Stomach (tissue), 9 donors: ENCODE results near the gene CNDP2. TPM values are rescaled to one million over a fixed set of nuclear protein-coding genes. Genes with fewer than 3 reads are reported as not detected.

Experiments used
- DNase-seq, 2 donors: peaks; one replicate each; pipeline versions ENCODE4 v3.0.0 to v3.0.0-alpha.2; 2013 to 2019
- H3K27ac ChIP-seq, 5 donors: fragments of 200-600 bp in 4 of 5; sonication (generic) in 4 of 5; one replicate each; pipeline ENCODE4 v1.5.1; 2013 to 2019; ENCODE audit warnings: mild to moderate bottlenecking in 1 of 5, moderate library complexity in 1 of 5
- H3K27me3 ChIP-seq, 3 donors: fragments of 200-600 bp; sonication (generic); one replicate each; pipeline ENCODE4 v1.5.1; 2017 to 2019; ENCODE audit warnings: mixed run types in 1 of 3
- H3K36me3 ChIP-seq, 4 donors: fragments of 200-600 bp; sonication (generic); 1 replicate in 3 of 4; 2 replicates in 1 of 4; pipeline ENCODE4 v1.5.1; 2016 to 2019
- H3K4me1 ChIP-seq, 4 donors: fragments of 200-600 bp; sonication (generic); one replicate each; pipeline ENCODE4 v1.5.1; 2016 to 2019
- H3K4me3 ChIP-seq, 4 donors: fragments of 200-600 bp; sonication (generic) in 3 of 4; one replicate each; pipeline ENCODE4 v1.5.1; 2016 to 2019; ENCODE audit warnings: mild to moderate bottlenecking in 1 of 4
- H3K9me3 ChIP-seq, 4 donors: fragments of 200-600 bp; sonication (generic); one replicate each; pipeline ENCODE4 v1.5.1; 2016 to 2019
- EP300 ChIP-seq: sonication (generic); formaldehyde crosslinking; IDR thresholded peaks from one replicate; pipeline ENCODE4 v1.6.1; 2017; ENCODE audit warnings: antibody characterized with exemption
- POLR2A ChIP-seq, 4 donors: fragments of 450-650 bp; IDR thresholded peaks; one replicate each; pipeline ENCODE4 v1.6.1; 2016; ENCODE audit warnings: antibody characterized with exemption in 4 of 4, control low read depth in 2 of 4, mild to moderate bottlenecking in 1 of 4, moderate library complexity in 1 of 4
- POLR2AphosphoS5 ChIP-seq, 3 donors: sonication (generic); formaldehyde crosslinking; IDR thresholded peaks; one replicate each; pipeline ENCODE4 v1.6.1; 2016; ENCODE audit warnings: antibody characterized with exemption in 3 of 3
- WGBS, 5 donors: extraction: QIAGEN DNeasy Blood & Tissue Kit in 3 of 5; methylation state at CpG; one replicate each; pipeline versions ENCODE4 v1.1.5 to v1.1.7; 2013 to 2018; 5-methylcytosine and 5-hydroxymethylcytosine counted together
- intact Hi-C: fragments of 100-400 bp; cut with DNase I; formaldehyde crosslinking; loops from one replicate; pipeline ENCODE4 v1.15.1; 2023; ENCODE audit warnings: low total_unique reads
- polyA plus RNA-seq, 3 donors: library from polyadenylated mRNA; stranded (reverse); fragments of 200-250 nt; gene quantifications; one replicate each; pipeline ENCODE4 v1.2.3, GENCODE V29; 2013
- total RNA-seq, 5 donors: library from RNA; depleted of rRNA; stranded (reverse); fragments of >200 nt; gene quantifications; one replicate each; pipeline versions ENCODE4 v1.1.0 to v1.2.3, GENCODE V29; 2014 to 2016
- TF ChIP-seq, protein P1 (sequence below), 7 experiments: fragments of 450-650 bp in 4 of 7; fragments of 200-600 bp in 3 of 7; sonication (generic) in 3 of 7; IDR thresholded peaks; one replicate each; pipeline ENCODE4 v1.5.1; 2016 to 2019; ENCODE audit warnings: antibody characterized with exemption in 7 of 7, control low read depth in 2 of 7, mild to moderate bottlenecking in 1 of 7
- donor health status: healthy with polysubstance abuse.
- donor health status: Bipolar disorder and iron deficiency.
- donor health status: healthy.

The CNDP2 gene
- total and polyA plus RNA-seq, 8 donors = 12.8 to 204 (median 113) TPM

GRCh38 chr18:74556126-74556525, 60.0 kb downstream of the CNDP2 start:
- Histone ChIP-seq H3K4me3 (no peak overlapping the region), H3K9me3 (no peaks in the 10 kb centered on the region), H3K27ac (no peak overlapping the region), H3K4me1 (no peaks in the 10 kb centered on the region), H3K27me3 (peaks cover 0 to 22% (median 0%) of the 10 kb centered on the region in 3 donors), H3K36me3 (no peaks in the 10 kb centered on the region)
- DNase-seq = no peak
- WGBS, 5 donors = 55 to 70% (median 58%) methylated on average over 11 of the region's 11 CpGs
- intact Hi-C loops = loop anchor here (10.0 kb wide), 1 partner anchor 361 kb away; no protein-coding TSS in a partner anchor
- TF ChIP-seq POLR2AphosphoS5 (IDR thresholded peaks at IDR 0.05) (no peak), EP300 (no peak), POLR2A (IDR thresholded peaks at IDR 0.05) (no peak)
- TF ChIP-seq, protein P1, sequence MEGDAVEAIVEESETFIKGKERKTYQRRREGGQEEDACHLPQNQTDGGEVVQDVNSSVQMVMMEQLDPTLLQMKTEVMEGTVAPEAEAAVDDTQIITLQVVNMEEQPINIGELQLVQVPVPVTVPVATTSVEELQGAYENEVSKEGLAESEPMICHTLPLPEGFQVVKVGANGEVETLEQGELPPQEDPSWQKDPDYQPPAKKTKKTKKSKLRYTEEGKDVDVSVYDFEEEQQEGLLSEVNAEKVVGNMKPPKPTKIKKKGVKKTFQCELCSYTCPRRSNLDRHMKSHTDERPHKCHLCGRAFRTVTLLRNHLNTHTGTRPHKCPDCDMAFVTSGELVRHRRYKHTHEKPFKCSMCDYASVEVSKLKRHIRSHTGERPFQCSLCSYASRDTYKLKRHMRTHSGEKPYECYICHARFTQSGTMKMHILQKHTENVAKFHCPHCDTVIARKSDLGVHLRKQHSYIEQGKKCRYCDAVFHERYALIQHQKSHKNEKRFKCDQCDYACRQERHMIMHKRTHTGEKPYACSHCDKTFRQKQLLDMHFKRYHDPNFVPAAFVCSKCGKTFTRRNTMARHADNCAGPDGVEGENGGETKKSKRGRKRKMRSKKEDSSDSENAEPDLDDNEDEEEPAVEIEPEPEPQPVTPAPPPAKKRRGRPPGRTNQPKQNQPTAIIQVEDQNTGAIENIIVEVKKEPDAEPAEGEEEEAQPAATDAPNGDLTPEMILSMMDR (IDR thresholded peaks at IDR 0.05) = no peak

GRCh38 chr18:74558096-74558495, 61.9 kb downstream of the CNDP2 start:
- 40 to 85% (median 61%) methylated on average over 2 to 4 of the region's 4 CpGs for WGBS, 5 donors
- Histone ChIP-seq H3K36me3 (no peaks in the 10 kb centered on the region), H3K9me3 (no peaks in the 10 kb centered on the region)

GRCh38 chr18:74562131-74562730, 66.1 kb downstream of the CNDP2 start:
- Histone ChIP-seq H3K4me1 (peaks cover 0 to 26% (median 7%) of the 10 kb centered on the region in 4 donors), H3K9me3 (peaks cover 0 to 6% (median 3%) of the 10 kb centered on the region in 4 donors), H3K27me3 (peaks cover 0 to 5% (median 0%) of the 10 kb centered on the region in 3 donors), H3K4me3 (no peak overlapping the region), H3K36me3 (no peaks in the 10 kb centered on the region), H3K27ac (no peak overlapping the region)
- DNase-seq = no peak
- intact Hi-C loops = no loop called here
- TF ChIP-seq POLR2AphosphoS5 (IDR thresholded peaks at IDR 0.05) (no peak), EP300 (no peak), POLR2A (IDR thresholded peaks at IDR 0.05) (no peak)
- TF ChIP-seq, protein P1 (IDR thresholded peaks at IDR 0.05) = no peak
- 42 to 67% (median 53%) methylated on average over 4 of the region's 4 CpGs for WGBS, 5 donors

More at GRCh38 chr18:74558096-74558495, 61.9 kb downstream of the CNDP2 start:
- H3K27me3 ChIP-seq = peaks cover 0 to 22% (median 0%) of the 10 kb centered on the region in 3 donors
- no peak for DNase-seq
- intact Hi-C loops = loop anchor here (10.0 kb wide), 1 partner anchor 363 kb away; no protein-coding TSS in a partner anchor
- H3K4me1 ChIP-seq = peaks cover 0 to 12% (median 2%) of the 10 kb centered on the region in 4 donors
- no peak overlapping the region for H3K4me3 ChIP-seq
- TF ChIP-seq, protein P1 (IDR thresholded peaks at IDR 0.05) = no peak
- TF ChIP-seq POLR2AphosphoS5 (IDR thresholded peaks at IDR 0.05) (no peak), POLR2A (IDR thresholded peaks at IDR 0.05) (no peak)
- H3K27ac ChIP-seq = no peak overlapping the region

DNA sequence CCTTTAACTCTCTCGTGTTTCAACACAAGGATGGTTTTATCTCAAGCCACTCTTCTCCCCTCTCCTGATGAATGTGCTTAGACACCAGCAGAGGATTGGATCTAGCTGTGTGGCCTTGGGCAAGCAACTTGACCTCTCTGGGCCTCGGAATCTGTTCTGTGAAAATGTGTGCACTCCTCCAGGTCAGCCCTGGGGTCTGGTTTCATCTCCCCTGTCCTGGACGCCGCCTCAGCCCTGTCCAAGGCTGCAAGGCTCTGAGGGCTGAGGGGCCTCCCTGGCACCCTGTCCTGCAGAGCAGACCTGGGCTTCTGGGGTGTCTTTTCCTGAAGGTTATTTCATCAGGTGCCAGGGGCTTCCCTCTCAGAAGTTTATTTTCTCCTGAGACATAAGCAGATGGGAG, 66.6 kb downstream of the CNDP2 start:
- no peaks in the 10 kb centered on the region for H3K36me3 ChIP-seq
- no peak overlapping the region for H3K4me3 ChIP-seq
- peaks cover 0 to 26% (median 7%) of the 10 kb centered on the region in 4 donors for H3K4me1 ChIP-seq
- DNase-seq = no peak
- H3K27me3 ChIP-seq = peaks cover 0 to 5% (median 0%) of the 10 kb centered on the region in 3 donors
- no peak for TF ChIP-seq POLR2AphosphoS5 (IDR thresholded peaks at IDR 0.05)
- no peak for TF ChIP-seq EP300
- no peak for TF ChIP-seq POLR2A (IDR thresholded peaks at IDR 0.05)
- TF ChIP-seq, protein P1 (IDR thresholded peaks at IDR 0.05) = no peak
- H3K9me3 ChIP-seq = peaks cover 0 to 6% (median 3%) of the 10 kb centered on the region in 4 donors
- WGBS, 5 donors = 72 to 97% (median 78%) methylated on average over 4 of the region's 4 CpGs
- H3K27ac ChIP-seq = no peak overlapping the region
- intact Hi-C loops = no loop called here
